NB4 (cell line): ENCODE data around the gene GBF1.

Source experiments
- MYC ChIP-seq: IDR thresholded peaks from 2 replicates; pipeline ENCODE4 v1.6.1; 2011; ENCODE audit warnings: low read depth, low read length
- POLR2A ChIP-seq: IDR thresholded peaks from 2 replicates; pipeline ENCODE4 v1.6.1; 2011; ENCODE audit warnings: mild to moderate bottlenecking; ENCODE audit not compliant: insufficient read length; ENCODE audit errors: extremely low read depth
- TF ChIP-seq, protein P1 (sequence below): IDR thresholded peaks from one replicate; pipeline ENCODE4 v1.5.1; 2012; ENCODE audit warnings: low read depth, low read length
- TF ChIP-seq, protein P2 (sequence below): IDR thresholded peaks from 2 replicates; pipeline ENCODE4 v1.6.1; 2011; ENCODE audit warnings: low read depth, low read length

GRCh38 chr10:102283890-102284289 is 38.6 kb downstream of the GBF1 start:
- TF ChIP-seq, protein P1, sequence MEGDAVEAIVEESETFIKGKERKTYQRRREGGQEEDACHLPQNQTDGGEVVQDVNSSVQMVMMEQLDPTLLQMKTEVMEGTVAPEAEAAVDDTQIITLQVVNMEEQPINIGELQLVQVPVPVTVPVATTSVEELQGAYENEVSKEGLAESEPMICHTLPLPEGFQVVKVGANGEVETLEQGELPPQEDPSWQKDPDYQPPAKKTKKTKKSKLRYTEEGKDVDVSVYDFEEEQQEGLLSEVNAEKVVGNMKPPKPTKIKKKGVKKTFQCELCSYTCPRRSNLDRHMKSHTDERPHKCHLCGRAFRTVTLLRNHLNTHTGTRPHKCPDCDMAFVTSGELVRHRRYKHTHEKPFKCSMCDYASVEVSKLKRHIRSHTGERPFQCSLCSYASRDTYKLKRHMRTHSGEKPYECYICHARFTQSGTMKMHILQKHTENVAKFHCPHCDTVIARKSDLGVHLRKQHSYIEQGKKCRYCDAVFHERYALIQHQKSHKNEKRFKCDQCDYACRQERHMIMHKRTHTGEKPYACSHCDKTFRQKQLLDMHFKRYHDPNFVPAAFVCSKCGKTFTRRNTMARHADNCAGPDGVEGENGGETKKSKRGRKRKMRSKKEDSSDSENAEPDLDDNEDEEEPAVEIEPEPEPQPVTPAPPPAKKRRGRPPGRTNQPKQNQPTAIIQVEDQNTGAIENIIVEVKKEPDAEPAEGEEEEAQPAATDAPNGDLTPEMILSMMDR = no peak
- TF ChIP-seq POLR2A (no peak), MYC (no peak)
- TF ChIP-seq, protein P2, sequence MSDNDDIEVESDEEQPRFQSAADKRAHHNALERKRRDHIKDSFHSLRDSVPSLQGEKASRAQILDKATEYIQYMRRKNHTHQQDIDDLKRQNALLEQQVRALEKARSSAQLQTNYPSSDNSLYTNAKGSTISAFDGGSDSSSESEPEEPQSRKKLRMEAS = no peak
